Peyer's patch (tissue), 4 donors: Measurements from ENCODE around the gene BACH2.

Experiments
- POLR2A ChIP-seq, 2 donors: fragments of 450-650 bp; IDR thresholded peaks; one replicate each; pipeline ENCODE4 v1.5.1; 2017; ENCODE audit warnings: antibody characterized with exemption in 2 of 2, mild to moderate bottlenecking in 2 of 2, moderate library complexity in 2 of 2
- TF ChIP-seq, protein P1 (sequence below), 6 experiments: fragments of 450-650 bp in 4 of 6; fragments of 200-600 bp in 2 of 6; sonication (generic) in 1 of 6; IDR thresholded peaks; one replicate each; pipeline ENCODE4 v1.5.1; 2017 to 2019; ENCODE audit warnings: antibody characterized with exemption in 6 of 6, mild to moderate bottlenecking in 3 of 6, moderate library complexity in 1 of 6

DNA sequence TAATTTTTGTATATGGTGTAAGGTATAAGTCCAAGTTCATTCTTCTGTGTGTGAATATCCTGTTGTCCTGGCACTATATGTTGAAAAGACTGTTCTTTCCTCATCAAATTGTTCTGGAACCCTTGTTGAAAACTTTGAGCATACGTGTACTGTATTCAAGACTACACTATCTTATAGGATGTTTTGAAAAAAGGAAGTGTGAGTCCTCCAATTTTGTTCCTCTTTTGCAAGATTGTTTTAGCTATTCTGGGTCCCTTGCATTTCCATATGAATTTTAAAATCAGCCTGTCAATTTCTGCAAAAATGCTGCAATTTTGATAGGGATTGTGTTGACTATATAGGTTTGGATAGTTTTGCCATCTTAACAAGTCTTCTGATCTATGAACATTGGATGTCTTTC, 195.2 kb downstream of the BACH2 start:
- TF ChIP-seq POLR2A (IDR thresholded peaks at IDR 0.05): no peak
- TF ChIP-seq, protein P1, sequence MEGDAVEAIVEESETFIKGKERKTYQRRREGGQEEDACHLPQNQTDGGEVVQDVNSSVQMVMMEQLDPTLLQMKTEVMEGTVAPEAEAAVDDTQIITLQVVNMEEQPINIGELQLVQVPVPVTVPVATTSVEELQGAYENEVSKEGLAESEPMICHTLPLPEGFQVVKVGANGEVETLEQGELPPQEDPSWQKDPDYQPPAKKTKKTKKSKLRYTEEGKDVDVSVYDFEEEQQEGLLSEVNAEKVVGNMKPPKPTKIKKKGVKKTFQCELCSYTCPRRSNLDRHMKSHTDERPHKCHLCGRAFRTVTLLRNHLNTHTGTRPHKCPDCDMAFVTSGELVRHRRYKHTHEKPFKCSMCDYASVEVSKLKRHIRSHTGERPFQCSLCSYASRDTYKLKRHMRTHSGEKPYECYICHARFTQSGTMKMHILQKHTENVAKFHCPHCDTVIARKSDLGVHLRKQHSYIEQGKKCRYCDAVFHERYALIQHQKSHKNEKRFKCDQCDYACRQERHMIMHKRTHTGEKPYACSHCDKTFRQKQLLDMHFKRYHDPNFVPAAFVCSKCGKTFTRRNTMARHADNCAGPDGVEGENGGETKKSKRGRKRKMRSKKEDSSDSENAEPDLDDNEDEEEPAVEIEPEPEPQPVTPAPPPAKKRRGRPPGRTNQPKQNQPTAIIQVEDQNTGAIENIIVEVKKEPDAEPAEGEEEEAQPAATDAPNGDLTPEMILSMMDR (IDR thresholded peaks at IDR 0.05): no peak
